Left forelimb (tissue), 1 donor: ENCODE measurements around the gene SSB.
"Not testable (repeated sequence)": the region's sequence is repeated elsewhere in the genome, so short reads cannot be mapped to it uniquely, and the experiment has no call there.

Source experiments
- DNase-seq: peaks from one replicate; pipeline ENCODE4 v3.0.0-alpha.2; 2018; ENCODE audit warnings: low spot score

The SSB gene

DNA sequence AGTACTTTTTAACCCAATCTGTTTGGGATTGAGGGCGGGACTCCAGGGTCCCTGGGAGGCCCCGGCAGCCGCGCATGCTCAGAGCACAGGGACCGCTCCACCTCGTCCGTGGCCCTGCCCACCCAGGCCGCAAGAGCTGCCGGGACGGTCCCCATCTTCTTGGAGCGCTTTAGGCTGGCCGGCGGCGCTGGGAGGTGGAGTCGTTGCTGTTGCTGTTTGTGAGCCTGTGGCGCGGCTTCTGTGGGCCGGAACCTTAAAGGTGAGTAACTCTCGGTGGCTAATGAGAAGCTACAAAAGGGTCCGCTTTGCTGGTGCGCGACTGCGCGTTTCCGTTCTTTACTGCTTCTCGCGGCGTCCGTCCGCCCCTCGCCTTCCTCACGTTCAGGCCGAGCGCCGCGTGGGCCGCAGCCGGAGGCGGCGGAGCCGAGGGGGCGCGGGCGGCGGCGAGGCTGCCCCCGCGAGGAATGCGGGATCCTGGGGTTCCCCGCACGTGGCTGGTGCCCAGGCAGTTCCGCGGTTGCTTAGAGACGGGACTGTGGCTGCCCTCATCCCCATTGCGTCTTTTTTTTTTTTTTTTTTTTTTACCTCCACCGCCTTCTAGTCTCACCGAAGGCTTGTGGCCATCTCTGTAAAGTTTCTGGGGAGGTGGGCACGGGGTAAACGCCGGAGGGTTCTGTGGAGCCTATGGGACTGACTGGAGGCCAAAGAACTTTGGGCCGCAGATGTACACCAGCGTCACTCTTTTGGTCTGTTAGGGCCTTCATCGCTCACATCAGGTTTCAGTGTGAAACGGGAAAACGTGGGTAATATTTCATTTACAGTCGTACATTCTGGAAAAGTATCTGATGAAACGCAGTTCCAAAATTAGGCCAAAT lies at the start of gene SSB:
Gene SSB (plus strand): TSS at position 154 of the 875 bp plus-strand sequence. CDS start 2,090 bp downstream, outside the sequence.
- peak; percentile 93 for DNase-seq

DNA sequence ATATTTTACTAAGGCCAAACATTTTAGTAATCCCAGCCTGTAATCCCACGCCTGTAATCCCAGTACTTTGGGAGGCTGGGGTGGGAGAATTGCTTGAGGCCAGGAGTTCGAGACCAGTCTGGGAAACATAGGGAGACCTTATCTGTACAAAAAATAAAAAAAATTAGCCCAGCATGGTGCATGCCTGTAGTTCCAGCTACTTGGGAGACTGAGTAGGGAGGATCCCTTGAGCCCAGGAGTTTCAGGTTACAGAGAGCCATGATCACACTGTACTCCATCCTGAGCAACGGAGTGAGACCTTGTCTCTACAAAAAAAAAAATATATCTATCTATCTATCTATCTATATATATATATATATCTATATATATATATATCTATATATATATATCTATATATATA lies 45.9 kb upstream of the SSB start:
- DNase-seq = no peak

DNA sequence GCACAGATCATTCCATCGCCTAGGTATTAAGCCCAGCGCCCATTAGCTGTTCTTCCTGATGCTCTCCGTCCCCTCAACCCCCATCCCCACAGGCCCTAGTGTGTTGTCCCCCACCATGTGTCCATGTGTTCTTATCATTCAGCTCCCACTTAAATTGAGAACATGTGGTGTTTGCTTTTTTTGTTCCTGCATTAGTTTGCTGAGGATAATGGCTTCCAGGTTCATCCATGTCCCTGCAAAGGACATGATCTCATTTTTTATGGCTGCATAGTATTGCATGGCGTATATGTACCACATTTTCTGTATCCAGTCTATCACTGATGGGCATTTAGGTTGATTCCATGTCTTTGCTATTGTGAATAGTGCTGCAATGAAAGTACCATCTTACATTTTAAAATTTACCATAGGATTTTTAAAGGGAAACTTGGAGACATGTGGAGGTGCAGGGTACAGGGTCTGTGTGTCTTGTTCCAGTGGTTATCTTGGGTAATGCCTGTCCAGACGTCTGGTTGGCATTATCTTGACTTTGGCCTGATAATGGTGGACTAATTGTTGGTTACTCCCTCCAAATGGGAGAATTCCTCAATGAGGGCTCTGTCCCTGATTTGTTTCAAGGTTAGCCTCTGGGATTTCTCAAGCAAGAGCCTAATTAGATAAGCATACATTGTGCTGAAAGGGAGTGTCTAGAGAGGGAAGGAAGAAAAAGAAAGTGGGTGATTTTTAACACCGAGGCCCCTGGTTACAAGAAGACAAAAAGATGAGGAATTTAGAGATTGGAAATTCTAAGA lies 43.4 kb upstream of the SSB start:
- DNase-seq = no peak

DNA sequence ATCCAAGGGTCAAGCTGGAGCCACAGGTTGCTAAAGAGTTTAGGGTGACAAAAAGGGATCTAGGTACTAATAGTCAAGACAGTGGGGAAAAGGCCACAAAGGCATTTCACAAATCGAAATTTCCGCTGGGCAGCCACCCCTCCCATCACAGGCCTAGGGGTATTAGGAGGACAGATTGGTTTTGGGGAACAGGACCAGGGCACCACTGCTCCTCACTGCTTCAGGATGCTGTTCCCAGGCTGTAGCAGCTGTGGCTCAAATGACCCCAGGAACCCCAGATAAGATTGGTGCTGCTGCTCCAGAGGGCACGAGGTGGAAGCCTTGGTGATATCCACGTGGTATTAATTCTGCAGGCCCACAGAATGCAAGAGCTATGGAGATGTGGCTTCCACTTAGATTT lies 42.3 kb upstream of the SSB start:
- DNase-seq = no peak

DNA sequence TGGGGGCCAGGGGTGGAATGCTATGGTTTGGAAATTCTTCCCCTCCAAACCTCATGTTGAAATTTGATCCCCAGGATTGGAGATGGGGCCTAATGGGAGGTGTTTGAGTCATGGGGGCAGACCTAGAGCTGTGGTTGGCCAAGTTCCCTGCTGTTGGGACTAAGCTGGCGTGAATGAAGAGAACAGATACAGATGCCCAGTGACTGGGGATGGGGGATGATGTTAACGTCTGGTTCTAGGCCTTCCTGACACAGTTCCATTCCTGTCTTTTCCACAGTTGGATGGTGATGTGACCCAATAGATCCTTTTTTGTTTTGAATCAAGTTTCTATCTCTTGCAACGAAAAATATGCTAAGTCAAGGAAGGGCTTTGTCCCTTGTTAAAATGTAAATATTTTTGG lies 41.3 kb upstream of the SSB start:
- DNase-seq = no peak

DNA sequence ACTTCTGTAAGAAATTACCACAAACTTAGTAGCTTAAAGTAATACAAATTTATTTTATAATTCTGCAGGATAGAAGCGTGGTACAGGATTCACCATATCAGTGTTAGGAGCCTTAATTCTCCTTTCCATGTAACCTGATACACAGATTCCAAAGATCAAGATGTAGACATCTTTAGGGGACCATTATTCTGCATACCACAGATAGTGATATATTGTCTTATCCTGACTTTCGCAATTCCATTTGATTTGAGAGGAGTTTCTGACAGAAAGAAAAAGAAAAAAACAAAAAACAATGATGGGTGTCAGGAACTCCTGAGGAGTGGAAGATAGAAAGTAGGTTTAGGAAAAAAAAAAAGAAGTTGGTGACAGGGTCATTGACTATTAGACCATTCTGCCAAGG lies 40.9 kb upstream of the SSB start:
- DNase-seq = no peak

DNA sequence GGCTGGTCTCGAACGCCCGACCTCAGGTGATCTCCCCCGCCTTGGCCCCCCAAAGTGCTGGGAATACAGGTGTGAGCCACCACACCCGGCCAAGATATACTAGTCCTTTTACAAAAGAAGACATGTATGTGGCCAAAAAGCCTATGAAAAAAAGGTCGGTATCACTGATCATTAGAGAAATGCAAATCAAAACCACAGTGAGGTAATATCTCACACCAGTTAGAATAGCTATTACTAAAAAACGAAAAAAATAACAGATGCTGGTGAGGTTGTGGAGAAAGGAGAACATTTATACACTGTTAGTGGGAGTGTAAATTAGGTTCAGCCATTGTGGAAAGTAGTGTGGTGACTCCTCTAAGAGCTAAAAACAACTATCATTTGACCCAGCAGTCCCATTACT lies 38.7 kb upstream of the SSB start:
- DNase-seq = no peak

DNA sequence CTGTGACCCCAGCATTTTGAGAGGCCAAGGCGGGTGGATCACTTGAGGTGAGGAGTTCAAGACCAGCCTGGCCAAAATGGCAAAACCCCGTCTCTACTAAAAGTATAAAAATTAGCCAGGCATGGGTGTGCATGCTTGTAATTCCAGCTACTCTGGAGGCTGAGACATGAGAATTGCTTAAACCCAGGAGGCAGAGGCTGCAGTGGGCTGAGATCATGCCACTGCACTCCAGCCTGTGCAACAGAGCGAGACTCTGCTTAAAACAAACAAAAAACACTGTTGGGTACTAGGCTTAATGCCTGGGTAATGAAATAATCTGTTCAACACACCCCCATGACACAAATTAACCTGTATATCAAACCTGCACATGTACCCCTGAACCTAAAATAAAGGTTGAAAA lies 37.9 kb upstream of the SSB start:
- not testable (repeated sequence) for DNase-seq

DNA sequence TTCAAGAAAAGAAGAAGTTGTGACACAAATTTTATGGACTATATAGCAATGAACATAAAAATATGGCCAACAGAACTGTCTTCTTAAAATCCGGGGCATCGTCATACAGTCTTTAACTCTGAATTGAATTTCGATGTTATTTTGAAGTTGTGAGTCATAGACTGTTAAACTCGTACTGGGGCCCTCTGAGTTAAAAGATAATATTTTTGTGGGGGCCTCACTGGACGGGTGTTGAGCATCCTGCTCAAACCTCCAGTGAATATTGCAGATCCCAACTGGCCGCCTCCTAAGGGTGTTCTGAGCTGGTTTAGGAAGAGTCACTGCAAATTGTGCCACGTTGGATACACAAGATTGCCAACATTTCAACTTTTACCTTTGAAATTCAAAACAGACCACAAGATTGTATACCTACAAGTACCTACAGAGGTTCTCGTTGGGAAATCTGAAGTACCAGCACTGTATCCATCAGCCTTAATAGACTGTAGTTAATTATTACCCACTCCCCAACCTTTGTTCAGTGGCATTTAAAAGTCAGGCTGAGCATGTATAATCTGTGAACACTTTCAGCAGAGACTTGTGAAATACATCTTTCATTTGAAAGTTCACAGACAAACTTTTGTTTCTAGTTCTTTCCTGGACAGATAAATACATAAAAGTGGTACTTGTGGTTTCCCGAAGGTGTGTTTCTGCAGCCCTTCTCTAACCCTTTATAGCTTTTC lies 37.3 kb upstream of the SSB start:
- DNase-seq = no peak

DNA sequence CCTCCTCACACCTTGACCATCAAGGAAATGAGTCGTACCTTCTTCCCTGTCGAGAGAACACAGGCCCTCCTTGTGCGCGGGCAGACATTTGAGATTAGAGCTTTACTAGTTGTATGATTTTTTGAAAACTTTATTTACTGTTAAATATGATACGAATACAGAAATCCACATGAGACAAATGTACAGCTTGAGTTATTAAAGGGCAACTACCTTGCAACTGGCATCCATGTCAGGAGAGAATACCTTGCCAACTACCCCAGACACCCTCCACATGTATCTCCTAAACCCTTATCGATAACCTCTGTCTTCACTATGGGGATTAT lies 36.7 kb upstream of the SSB start:
- DNase-seq = no peak

DNA sequence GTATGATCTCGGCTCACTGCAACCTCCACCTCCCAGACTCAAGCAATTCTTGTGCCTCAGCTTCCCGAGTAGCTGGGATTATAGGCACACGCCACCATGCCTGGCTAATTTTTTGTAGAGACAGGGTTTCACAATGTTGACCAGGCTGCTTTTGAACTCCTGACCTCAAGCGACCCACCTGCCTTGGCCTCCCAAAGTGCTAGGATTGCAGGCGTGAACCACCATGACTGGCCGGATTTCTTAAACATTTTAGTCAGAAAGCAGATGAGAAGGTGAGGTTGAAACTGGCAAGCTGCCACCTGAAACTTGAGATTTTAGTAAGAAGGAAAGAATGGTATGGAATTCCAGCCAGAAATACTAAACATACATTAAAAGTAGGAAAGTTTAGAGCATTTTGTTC lies 33.1 kb upstream of the SSB start:
- no peak for DNase-seq

DNA sequence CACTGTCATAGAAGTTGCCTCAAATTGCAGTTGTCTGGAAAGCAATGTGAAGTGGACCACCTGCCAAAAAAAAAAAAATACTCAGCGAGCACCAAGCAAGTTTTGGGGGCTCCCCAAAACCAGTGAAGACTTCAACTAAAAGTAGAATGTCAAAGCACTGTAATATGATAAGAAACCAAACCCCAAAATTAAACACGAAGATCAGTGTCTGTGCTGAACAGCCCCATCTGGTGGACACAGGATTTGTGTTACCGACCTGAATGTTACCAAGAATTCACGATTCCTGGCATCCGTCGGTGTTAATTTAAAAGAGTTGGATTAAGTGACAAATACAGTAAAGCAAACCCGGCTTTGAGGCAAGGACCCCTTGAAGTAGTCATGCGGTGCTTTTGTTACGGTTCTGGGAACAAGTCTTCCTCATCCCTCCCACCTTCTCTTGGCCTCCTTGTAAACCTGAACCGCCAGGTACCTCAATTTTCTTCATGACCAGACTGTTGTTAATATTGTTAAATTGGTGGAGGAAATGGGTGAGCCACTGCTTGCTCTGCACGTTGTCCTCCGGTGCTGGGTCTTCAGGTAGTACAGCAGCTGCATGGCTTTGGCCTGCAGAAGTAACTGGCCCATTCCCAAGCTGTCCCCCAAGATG lies 31.3 kb upstream of the SSB start:
- DNase-seq = no peak

DNA sequence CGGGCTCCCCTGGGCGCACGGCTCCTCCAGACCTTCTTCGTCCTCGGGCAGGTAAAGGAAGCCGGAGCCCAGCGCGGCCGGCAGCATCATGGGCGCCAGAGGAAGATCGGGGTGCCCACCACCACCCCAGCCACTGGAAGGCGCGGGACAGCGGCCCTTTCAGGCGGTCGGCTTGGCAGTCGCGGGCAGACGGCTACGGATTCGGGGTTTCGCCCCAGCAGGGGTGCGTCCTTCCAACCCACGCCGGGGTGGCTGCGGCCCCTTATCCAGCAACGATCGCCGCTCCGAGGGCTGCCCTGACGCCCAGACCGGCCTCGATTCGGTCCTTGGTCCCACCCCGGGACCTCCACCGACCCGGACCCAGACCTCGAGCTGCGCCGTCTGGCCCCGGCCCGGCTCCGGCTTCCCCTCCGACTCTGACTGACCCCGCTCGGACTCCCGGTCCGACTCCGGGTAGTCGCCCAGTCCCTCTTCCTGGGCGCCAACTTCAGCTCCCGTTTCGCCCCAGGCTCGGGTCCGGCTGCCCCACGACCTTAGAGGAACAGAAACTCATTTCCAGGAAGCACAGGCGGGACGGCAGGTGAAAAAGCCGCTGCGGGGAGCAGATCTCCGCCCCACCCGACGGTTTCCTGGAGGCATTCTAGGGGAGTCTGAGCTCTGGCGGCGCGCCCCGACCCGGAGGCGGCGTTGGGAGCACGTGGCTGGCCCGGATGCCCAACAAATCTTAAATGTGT lies 30.2 kb upstream of the SSB start:
- no peak for DNase-seq

DNA sequence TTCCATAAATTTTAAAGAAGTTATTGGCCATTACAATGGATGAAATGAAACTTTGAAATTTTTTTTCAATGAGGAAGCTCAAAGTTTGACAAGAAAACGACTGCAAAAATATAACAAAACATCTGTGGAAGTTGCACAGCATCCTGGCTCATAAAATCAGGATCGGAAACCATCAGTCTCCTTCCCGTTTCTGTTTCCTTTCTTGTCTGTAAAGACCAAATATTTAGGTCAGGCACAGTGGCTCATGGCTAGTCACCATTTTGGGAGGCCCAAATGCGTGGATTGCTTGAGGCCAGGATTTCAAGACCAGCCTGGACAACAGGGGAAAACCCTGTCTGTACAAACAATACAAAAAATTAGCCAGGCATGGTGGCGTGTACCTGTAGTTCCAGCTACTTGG lies 27.6 kb upstream of the SSB start:
- no peak for DNase-seq

DNA sequence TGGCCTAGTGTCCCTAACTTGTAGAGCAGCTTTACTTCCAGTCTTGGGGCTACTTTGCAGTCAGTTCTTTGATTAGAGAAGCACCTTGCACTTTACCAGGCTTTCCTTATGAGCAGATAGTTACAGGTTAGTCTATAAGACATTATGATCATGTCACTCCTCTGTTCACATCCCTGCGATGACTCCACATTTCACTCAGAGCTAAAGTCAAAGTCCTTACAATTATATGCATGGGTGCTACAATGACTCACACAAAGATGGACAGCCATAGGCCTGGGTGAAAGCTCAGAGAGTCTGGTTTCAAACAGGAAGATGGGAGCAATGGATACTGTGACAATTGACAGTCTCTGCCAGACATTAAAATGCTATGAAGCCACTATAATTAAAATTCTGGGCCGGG lies 27.1 kb upstream of the SSB start:
- DNase-seq = no peak

DNA sequence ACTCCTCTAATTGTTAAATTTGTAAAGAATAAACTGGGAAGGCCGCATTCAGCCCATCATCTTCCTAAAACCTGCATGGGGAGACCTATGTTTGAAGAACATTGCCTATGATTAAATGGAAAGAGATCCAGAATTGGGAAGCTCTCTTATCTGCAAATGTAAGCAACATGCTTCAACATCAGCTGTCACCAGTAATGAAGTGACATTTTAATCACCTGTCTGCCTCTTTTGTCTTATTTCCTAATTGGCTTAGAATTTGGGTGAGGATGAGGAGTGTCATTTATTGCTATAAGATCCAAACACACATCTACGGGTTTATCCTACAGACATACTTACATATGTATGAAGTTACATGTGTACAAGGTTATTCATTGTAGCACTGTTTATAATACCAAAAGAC lies 26.0 kb upstream of the SSB start:
- no peak for DNase-seq

DNA sequence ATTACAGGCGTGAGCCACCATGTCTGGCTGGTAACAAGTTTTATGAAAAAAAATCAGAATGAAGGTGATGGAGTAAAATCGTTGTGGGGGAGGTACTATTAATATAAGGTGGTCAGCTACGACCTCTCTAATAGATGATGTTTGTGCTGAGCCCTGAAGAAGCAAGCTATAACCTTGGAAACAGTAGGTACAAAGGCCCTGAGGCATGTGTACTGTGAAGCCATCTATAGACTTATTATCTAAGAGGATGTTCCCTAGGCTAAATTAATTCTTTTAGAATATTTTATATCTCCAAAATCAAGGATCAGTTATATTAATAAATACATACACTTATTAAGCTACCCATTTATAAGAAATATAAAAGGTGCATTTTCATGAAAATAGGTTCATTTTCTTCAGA lies 23.3 kb upstream of the SSB start:
- no peak for DNase-seq

DNA sequence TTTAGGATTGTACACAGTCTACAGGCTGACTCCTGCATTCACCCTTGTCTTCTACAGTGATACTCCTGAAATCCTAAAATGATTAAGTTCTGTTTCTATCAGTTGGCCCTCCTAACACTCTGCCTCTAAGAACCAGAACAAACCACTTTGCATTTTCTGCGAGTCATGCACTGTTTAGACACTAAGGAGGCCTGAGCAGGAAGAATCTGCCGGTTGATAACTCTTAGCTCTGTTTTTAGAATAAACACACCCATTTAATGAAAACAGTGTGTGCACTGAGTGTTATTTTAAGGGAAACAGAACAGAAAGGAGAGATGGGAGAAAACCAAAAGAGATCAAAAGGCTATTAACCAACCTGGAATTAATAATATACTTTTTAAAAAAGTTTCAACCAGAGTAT lies 22.9 kb upstream of the SSB start:
- DNase-seq = no peak

DNA sequence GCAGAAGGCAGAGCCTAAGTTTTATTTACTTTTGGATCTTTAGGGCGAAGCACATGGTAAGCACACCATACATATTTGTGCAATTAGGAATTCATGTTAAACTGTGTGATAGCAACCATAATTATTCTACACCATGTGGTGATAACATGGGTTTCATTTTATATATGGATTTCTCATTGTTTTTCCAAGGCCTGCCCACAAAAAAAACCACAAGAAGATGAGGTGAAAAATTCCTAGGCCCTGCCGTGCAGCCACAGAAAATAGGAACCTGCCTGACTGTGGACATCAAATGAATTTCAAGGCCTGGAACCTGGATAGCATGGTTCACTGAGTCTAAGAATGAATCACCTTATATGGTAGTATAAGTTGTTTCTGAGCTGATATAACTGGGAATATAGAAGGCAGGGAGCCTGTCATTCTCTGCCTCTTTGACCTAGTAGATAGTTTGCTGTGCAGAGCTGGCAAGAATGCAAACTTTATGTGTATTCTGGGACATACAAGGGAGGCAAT lies 22.4 kb upstream of the SSB start:
- DNase-seq = no peak

DNA sequence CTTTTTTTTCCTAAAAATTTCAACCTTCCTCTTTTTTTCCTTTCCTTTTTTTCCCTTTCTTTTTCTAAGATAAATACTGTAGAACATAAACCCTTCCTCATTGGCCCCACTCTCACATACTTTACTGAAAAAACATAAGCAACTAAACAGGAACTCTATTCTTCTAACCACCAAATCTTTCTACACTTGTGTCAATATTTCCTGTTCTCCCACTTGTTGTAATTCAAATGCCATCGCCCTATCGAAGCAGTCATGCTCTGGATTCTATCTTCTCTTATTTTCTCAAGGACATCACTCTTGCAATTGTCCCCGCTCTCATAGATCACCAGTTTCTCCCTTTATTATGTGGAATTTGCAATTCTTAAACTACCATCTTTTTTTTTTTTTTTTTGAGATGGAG lies 20.2 kb upstream of the SSB start:
- no peak for DNase-seq

DNA sequence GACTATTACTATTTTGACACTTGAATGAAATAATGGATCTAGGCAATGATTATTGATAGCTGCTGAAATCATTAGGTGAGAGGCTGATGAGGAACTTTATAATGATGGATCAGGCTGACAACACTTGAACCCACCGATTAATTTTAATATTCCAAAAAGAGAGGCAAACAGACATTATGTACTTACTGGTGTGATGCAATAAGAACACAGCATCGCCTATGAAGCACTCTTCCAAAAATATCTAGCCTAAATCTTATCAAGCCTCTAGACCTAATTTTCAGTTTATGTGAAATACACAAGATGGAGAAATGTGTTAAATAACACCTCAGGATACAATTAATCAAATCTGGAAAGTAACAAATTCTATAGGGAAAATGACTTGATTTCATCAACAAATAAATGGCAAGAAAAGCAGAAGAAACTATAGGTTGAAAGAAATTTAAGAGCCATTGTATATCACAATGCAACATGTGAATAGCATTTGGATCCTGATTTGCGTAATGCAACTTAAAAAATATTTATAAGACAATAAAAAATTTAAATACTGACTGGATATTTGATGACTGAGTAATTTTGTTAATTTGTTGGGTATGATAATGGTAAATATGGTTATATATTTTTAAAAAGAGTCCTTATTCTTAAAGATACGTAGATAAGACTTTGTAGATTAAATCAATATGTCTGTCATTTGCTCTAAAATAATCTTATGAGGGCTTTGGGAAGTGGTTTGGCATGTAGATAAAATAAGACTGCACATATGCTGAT lies 17.2 kb upstream of the SSB start:
- no peak for DNase-seq
